ENCODE measurements around the gene CR1L. TPM values are rescaled to one million over a fixed set of nuclear protein-coding genes. Genes with fewer than 3 reads are reported as not detected.
A peak's percentile ranks its signal among the peaks of the same experiment; 100 is the strongest.

CR1L gene
- total and polyA plus RNA-seq, 2 experiments from 2014 or later, result not detected

- Histone ChIP-seq H4K20me1 (ENCODE audit: insufficient read depth, poor library complexity, severe bottlenecking) (peaks cover 50% of the 10 kb centered on the region), H3K27ac (peak overlapping the region; percentile 84), H3K4me3 (no peak overlapping the region)
Measured at GRCh38 chr1:207754974-207755700, 110.2 kb downstream of the CR1L start.

DNA sequence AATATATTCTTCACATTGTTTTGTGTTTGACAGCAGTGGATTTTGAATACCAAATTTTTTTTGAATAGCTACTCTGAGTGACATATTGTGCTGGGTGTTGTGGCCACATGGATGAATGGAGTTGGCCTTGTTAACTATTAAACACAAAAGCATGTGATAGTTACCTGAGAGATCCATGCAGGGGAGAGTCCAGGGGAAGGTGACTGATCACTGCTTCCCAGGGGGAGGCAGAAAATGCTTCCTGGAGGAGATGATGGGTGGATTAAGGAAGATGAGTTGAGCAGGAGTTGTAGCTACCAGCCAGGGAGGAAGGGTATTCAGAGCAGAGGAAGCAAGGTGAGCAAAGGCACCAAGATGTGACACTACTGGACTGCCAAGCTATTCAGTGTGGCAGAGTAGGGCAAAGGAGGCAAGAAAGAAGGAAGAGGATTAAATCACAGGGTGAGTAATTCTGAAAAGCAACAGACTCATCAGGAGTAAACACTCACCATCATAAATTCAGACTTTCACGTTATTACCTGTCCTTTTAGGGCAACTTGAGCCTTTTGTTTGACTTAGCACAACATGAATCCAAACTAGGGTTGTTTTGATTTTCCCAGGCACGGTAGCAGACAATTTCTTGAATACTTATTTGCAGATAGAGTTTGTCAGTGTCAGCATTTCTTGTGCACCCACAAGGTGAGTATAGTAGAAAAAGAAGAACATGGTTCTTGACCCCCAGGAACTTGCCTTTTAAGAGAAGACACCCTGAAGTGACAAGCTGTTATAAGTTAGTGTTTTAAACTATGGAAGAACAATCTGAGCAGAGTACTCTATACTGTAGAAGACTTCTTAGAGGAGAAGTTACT is 111.1 kb downstream of the CR1L start:
- DNase-seq (ENCODE audit: low spot score), result no peak
- Histone ChIP-seq H3K27ac (peak overlapping the region; percentile 84), H3K9me2 (replicated peaks; ENCODE audit: insufficient read depth) (no peaks in the 10 kb centered on the region), H3K9me3 (ENCODE audit: low read depth) (no peaks in the 10 kb centered on the region), H2AFZ (no peak overlapping the region), H4K20me1 (ENCODE audit: insufficient read depth, poor library complexity, severe bottlenecking) (peaks cover 50% of the 10 kb centered on the region), H3K4me1 (ENCODE audit: insufficient read depth) (peaks cover 33% of the 10 kb centered on the region), H3K4me3 (no peak overlapping the region), H3K79me2 (peaks cover 81% of the 10 kb centered on the region), H3K27me3 (no peaks in the 10 kb centered on the region), H3K36me3 (replicated peaks; ENCODE audit: insufficient read depth, low read depth) (peaks cover 2% of the 10 kb centered on the region), H3K4me2 (peak overlapping the region; percentile 89)
- WGBS (ENCODE audit: low lambda C conversion rate, missing lambda C conversion rate), result 45% methylated on average over 2 of the region's 2 CpGs
- no peak for TF ChIP-seq EZH2phosphoT487 (IDR thresholded peaks at IDR 0.05; ENCODE audit: low read depth, severe bottlenecking, unreplicated experiment)
- no peak for TF ChIP-seq EZH2 (IDR thresholded peaks at IDR 0.05; ENCODE audit: borderline replicate concordance)
- TF ChIP-seq CTCF (IDR thresholded peaks at IDR 0.05; ENCODE audit: poor library complexity), result no peak

More at GRCh38 chr1:207754974-207755700, 110.2 kb downstream of the CR1L start:
- H3K4me1 ChIP-seq (ENCODE audit: insufficient read depth), result peaks cover 41% of the 10 kb centered on the region
- H3K36me3 ChIP-seq (replicated peaks; ENCODE audit: insufficient read depth, low read depth), result peaks cover 2% of the 10 kb centered on the region
- TF ChIP-seq EZH2 (IDR thresholded peaks at IDR 0.05; ENCODE audit: borderline replicate concordance), result no peak
- TF ChIP-seq CTCF (IDR thresholded peaks at IDR 0.05; ENCODE audit: poor library complexity), result no peak
- no peak for TF ChIP-seq EZH2phosphoT487 (IDR thresholded peaks at IDR 0.05; ENCODE audit: low read depth, severe bottlenecking, unreplicated experiment)
- H3K9me3 ChIP-seq (ENCODE audit: low read depth), result no peaks in the 10 kb centered on the region
- DNase-seq (ENCODE audit: low spot score), result no peak
- no peak overlapping the region for H2AFZ ChIP-seq
- no peaks in the 10 kb centered on the region for H3K27me3 ChIP-seq
- 84% methylated on average over 7 of the region's 7 CpGs for WGBS (ENCODE audit: low lambda C conversion rate, missing lambda C conversion rate)
- H3K4me2 ChIP-seq, result peak overlapping the region; percentile 89
- no peaks in the 10 kb centered on the region for H3K9me2 ChIP-seq (replicated peaks; ENCODE audit: insufficient read depth)
- peaks cover 80% of the 10 kb centered on the region for H3K79me2 ChIP-seq

DNA sequence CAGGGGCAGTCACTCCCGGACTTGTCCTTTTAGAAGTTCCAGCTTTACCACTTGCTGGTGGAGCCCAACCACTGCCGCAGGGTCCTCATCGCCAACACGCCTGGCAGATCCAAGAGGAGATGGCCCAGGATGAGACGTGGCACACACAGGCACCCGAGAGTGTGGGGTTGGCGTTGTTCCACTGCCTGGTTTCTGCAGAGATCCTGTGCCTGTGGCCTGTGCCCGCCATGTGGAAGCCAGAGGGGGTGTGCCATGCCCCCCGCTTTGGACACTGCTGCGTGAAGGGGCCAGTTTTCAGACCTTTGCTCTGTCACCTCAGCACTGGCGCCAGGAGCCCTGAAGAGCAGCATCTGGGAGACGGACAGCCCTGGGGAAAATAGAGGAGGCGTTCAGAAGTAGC is 117.7 kb downstream of the CR1L start:
- no peak overlapping the region for H3K27ac ChIP-seq

More for the DNA sequence above, 117.7 kb downstream of the CR1L start:
- no peaks in the 10 kb centered on the region for H3K9me2 ChIP-seq (replicated peaks; ENCODE audit: insufficient read depth)
- H3K4me2 ChIP-seq, result no peak overlapping the region
- H3K4me3 ChIP-seq, result no peak overlapping the region
- H3K79me2 ChIP-seq, result peaks cover 52% of the 10 kb centered on the region
- H3K27me3 ChIP-seq, result no peaks in the 10 kb centered on the region
- TF ChIP-seq EZH2phosphoT487 (IDR thresholded peaks at IDR 0.05; ENCODE audit: low read depth, severe bottlenecking, unreplicated experiment) (no peak), EZH2 (IDR thresholded peaks at IDR 0.05; ENCODE audit: borderline replicate concordance) (no peak), CTCF (IDR thresholded peaks at IDR 0.05; ENCODE audit: poor library complexity) (no peak)
- no peak for DNase-seq (ENCODE audit: low spot score)
- 97% methylated on average over 13 of the region's 13 CpGs for WGBS (ENCODE audit: low lambda C conversion rate, missing lambda C conversion rate)
- H3K9me3 ChIP-seq (ENCODE audit: low read depth), result no peaks in the 10 kb centered on the region
- peaks cover 2% of the 10 kb centered on the region for H3K36me3 ChIP-seq (replicated peaks; ENCODE audit: insufficient read depth, low read depth)
- peaks cover 6% of the 10 kb centered on the region for H4K20me1 ChIP-seq (ENCODE audit: insufficient read depth, poor library complexity, severe bottlenecking)
- H3K4me1 ChIP-seq (ENCODE audit: insufficient read depth), result no peaks in the 10 kb centered on the region
- no peak overlapping the region for H2AFZ ChIP-seq
